Calu3 (cell line): ENCODE measurements around the gene SLC9A3. TPM values are rescaled to one million over a fixed set of nuclear protein-coding genes. Genes with fewer than 3 reads are reported as not detected.
A peak's percentile ranks its signal among the peaks of the same experiment; 100 is the strongest.
"Not testable (repeated sequence)": the region's sequence is repeated elsewhere in the genome, so short reads cannot be mapped to it uniquely, and the experiment has no call there.

ENCODE experiments used
- BruUV-seq: library from RNA; stranded (reverse); fragments of 400-500 nt; replicated peaks from 2 replicates; lab custom pipeline; 2021; lab: Mats Ljungman, UMichigan
- CTCF ChIA-PET: fragments of 300-600 bp; sonication (Branson Sonifier 250); formaldehyde crosslinking; loops from one replicate; lab custom pipeline; 2022; ENCODE audit warnings: antibody characterized with exemption; lab: Charles Lee
- DNase-seq: peaks from one replicate; pipeline ENCODE4 v3.0.0; 2022
- H3K27ac Mint-ChIP-seq: one replicate; pipeline ENCODE4 v1.8.0; 2022; ENCODE audit warnings: mixed read lengths; ENCODE audit not compliant: unreplicated experiment
- H3K27me3 Mint-ChIP-seq: one replicate; pipeline ENCODE4 v1.8.0; 2022; ENCODE audit warnings: mixed read lengths; ENCODE audit not compliant: unreplicated experiment
- H3K36me3 Mint-ChIP-seq: one replicate; pipeline ENCODE4 v1.8.0; 2022; ENCODE audit warnings: mild to moderate bottlenecking, moderate library complexity, mixed read lengths; ENCODE audit not compliant: insufficient read depth, unreplicated experiment
- H3K4me1 Mint-ChIP-seq: one replicate; pipeline ENCODE4 v1.8.0; 2022; ENCODE audit warnings: mild to moderate bottlenecking, low read depth, mixed read lengths; ENCODE audit not compliant: unreplicated experiment
- H3K4me3 Mint-ChIP-seq: one replicate; pipeline ENCODE4 v1.8.0; 2022; ENCODE audit warnings: mild to moderate bottlenecking, low read depth, moderate library complexity, mixed read lengths; ENCODE audit not compliant: unreplicated experiment
- H3K9me3 Mint-ChIP-seq: one replicate; pipeline ENCODE4 v1.8.0; 2022; ENCODE audit warnings: low read depth, mixed read lengths; ENCODE audit not compliant: unreplicated experiment
- CTCF ChIP-seq: fragments of 200-600 bp; IDR thresholded peaks from one replicate; pipeline ENCODE4 v1.8.0; 2022; ENCODE audit warnings: antibody characterized with exemption; ENCODE audit not compliant: unreplicated experiment
- intact Hi-C: fragments of 100-400 bp; cut with micrococcal nuclease; formaldehyde crosslinking; loops from one replicate; pipeline ENCODE4 v1.10.0; 2022; ENCODE audit not compliant: unreplicated experiment
- total RNA-seq: library from RNA; stranded (reverse); gene quantifications from 2 replicates; pipeline ENCODE4 v1.2.3, GENCODE V29; 2022

The SLC9A3 gene
- total RNA-seq, 1 experiment from 2014 or later = 1.1 TPM

- H3K27me3 Mint-ChIP-seq = peaks cover 55% of the 10 kb centered on the region
- intact Hi-C loops = no loop called here
- DNase-seq = no peak
- no peak for TF ChIP-seq CTCF
- H3K4me1 Mint-ChIP-seq = no peaks in the 10 kb centered on the region
- no TSS peak for BruUV-seq
- no peak overlapping the region for H3K27ac Mint-ChIP-seq
- H3K9me3 Mint-ChIP-seq = no peaks in the 10 kb centered on the region
- CTCF ChIA-PET = no interaction called here
- H3K4me3 Mint-ChIP-seq = no peak overlapping the region
- H3K36me3 Mint-ChIP-seq = peaks cover 36% of the 10 kb centered on the region
These were observed 47.5 kb downstream of the SLC9A3 start for GRCh38 chr5:476814-477175.

GRCh38 chr5:476102-476813, 48.0 kb downstream of the SLC9A3 start:
- H3K27ac Mint-ChIP-seq = no peak overlapping the region
- H3K27me3 Mint-ChIP-seq = peaks cover 55% of the 10 kb centered on the region
- H3K4me3 Mint-ChIP-seq = no peak overlapping the region
- no TSS peak for BruUV-seq
- H3K4me1 Mint-ChIP-seq = no peaks in the 10 kb centered on the region
- DNase-seq = no peak
- CTCF ChIA-PET = no interaction called here
- no peaks in the 10 kb centered on the region for H3K9me3 Mint-ChIP-seq
- TF ChIP-seq CTCF = no peak
- H3K36me3 Mint-ChIP-seq = peaks cover 41% of the 10 kb centered on the region
- intact Hi-C loops = no loop called here

GRCh38 chr5:475704-476101, 48.5 kb downstream of the SLC9A3 start:
- no peaks in the 10 kb centered on the region for H3K9me3 Mint-ChIP-seq
- no peak for DNase-seq
- intact Hi-C loops = no loop called here
- no peaks in the 10 kb centered on the region for H3K4me1 Mint-ChIP-seq
- BruUV-seq = no TSS peak
- no peak for TF ChIP-seq CTCF
- H3K36me3 Mint-ChIP-seq = peaks cover 46% of the 10 kb centered on the region
- no peak overlapping the region for H3K27ac Mint-ChIP-seq
- CTCF ChIA-PET = no interaction called here
- H3K4me3 Mint-ChIP-seq = peak overlapping the region; percentile 68
- H3K27me3 Mint-ChIP-seq = peaks cover 55% of the 10 kb centered on the region

GRCh38 chr5:474840-475661, 49.2 kb downstream of the SLC9A3 start:
- intact Hi-C loops = no loop called here
- DNase-seq = no peak
- Mint-ChIP-seq H3K27me3 (peaks cover 55% of the 10 kb centered on the region), H3K4me3 (peak overlapping the region; percentile 68), H3K9me3 (no peaks in the 10 kb centered on the region), H3K36me3 (peaks cover 48% of the 10 kb centered on the region), H3K27ac (no peak overlapping the region), H3K4me1 (no peaks in the 10 kb centered on the region)
- CTCF ChIA-PET = interaction anchor here (0.9 kb wide), 1 partner anchor 13 kb away, joined by 4 read pairs; no protein-coding TSS in a partner anchor
- no peak for TF ChIP-seq CTCF
- BruUV-seq = no TSS peak

GRCh38 chr5:474232-474839, 49.9 kb downstream of the SLC9A3 start:
- intact Hi-C loops, H3K9me3 Mint-ChIP-seq, BruUV-seq, DNase-seq, H3K4me1 Mint-ChIP-seq, H3K27ac Mint-ChIP-seq: not testable (repeated sequence)
- Mint-ChIP-seq H3K4me3 (peak overlapping the region; percentile 83), H3K36me3 (peaks cover 50% of the 10 kb centered on the region), H3K27me3 (peaks cover 55% of the 10 kb centered on the region)
- CTCF ChIA-PET = interaction anchor here (0.9 kb wide), 2 partner anchors 14 to 49 kb away, joined by 4 to 10 read pairs; no protein-coding TSS in a partner anchor
